HG03196 (cell line): ENCODE measurements around the gene FLOT2.
A peak's percentile ranks its signal among the peaks of the same experiment; 100 is the strongest.
"Not testable (repeated sequence)": the region's sequence is repeated elsewhere in the genome, so short reads cannot be mapped to it uniquely, and the experiment has no call there.

Source experiments
- ATAC-seq: cut with Tn5 transposase; IDR thresholded peaks from one replicate; pipeline ENCODE4 v1.9.1; 2021; ENCODE audit not compliant: unreplicated experiment

FLOT2 gene

DNA sequence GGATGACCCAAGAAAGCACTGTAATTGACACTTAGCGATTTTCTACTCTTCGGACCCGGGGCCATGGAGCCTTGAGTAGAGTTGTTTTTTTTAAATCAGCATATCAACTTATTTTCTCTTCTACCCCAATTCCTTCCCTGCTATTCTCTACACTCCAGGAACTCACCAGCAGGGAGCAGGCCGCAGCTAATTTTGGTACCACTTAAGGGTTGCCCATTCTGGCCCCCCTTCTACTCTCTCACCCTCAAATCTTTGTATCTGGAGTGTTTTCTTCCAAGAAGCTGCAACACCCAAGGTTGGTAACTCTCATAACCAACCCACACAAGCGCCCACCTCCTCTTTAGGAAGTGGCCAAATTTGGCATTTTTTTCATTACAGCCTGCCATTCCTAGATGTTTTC is 48.3 kb downstream of the FLOT2 start:
- ATAC-seq, result no peak

DNA sequence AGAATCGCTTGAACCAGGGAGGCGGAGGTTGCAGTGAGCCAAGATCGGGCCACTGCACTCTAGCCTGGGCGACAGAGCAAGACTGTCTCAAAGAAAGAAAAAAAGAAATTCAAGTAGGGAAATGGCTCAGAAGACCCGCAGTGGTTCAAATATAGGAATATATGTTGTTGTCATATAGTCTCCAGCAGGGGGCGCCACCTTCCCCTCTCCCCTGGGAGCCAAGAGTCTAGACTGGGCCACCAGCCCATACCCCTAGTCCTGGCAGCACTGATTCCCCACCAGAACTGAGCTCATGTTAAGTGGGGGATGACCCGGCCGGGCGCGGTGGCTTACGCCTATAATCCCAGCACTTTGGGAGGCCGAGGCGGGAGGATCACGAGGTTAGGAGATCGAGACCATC is 48.9 kb downstream of the FLOT2 start:
- ATAC-seq, result not testable (repeated sequence)

DNA sequence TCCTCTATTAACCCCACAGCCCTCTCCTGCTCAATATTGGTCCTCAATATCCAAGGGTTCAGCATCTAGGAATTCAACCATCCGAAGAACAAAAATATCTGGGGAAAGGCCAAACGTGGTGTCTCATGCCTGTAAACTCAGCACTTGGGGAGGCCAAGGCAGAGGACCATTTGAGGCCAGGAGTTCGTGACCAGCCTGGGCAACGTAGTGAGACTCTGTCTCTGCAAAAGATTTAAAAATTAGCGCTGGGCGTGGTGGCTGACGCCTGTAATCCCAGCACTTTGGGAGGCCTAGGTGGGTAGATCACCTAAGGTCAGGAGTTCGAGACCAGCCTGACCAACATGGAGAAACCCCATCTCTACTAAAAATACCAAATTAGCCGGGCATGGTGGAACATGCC is 50.8 kb downstream of the FLOT2 start:
- ATAC-seq, result not testable (repeated sequence)

DNA sequence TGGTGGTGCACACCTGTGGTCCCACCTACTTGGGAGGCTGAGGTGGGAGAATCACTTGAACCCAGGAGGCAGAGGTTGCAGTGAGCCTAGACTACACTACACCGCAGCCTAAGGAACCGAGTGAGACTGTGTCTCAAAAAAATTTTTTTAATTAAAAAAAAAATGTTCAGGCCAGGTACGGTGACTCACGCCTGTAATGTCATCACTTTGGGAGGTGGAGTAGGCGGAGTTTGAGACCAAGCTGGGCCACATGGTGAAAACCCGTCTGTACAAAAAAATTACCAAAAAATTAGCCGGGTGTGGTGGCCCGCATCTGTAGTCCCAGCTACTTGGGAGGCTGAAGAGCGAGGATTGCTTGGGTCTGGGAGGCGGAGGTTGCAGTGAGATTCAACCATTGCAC is 51.3 kb downstream of the FLOT2 start:
- no peak for ATAC-seq

DNA sequence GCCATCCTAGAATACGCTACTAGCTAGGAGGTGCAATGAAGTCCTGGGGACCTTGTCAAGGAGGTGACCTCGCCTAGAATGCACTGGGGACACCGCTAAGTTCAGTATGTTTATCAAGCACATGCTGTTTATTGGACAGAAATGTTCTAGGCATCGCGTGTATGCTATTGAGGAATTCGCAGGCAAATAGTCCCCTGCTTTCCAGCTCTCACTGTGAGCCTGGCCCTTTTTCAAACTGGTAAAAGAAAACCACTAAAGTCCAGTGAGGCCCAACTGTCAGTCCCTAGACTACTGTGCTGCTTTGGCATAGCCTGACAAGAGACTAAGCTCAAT is 53.8 kb downstream of the FLOT2 start:
- no peak for ATAC-seq

DNA sequence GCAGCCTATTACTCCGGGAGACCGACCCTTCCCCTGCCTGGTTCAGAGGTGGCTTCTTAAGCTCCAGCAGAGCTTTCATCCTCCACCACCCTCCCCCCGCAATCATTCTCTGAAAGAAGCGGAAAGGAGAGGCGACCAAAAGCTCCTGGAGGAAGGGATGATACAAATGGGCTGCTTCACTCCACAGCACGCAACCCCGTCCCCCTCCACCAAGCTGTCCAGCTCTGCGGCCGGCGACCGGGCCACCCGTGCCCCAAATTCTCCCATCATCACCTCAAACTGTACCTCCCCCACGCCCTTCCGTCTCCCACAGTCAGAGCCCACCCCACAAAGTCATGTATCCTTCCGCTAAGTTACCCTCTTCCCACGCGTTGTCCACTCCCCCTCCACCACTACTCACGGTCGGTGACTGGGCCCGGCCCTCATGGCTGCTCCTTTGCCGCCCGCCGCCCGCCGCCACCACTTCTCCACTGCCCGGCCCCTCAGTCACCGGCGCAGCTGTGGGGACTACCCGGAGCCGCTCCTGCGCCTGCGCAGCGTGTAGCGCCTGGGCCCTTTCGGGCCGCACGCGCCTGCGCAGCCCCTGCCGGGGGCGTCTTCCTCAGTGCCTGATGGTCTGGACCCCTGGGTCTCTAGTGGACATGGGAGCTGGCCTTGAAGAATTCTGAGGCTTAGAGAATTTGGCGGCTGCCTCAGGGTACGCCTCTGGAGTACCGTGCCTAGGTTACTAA is 55.1 kb downstream of the FLOT2 start, which contains the start of gene FAM222B:
Gene FAM222B (minus strand): TSS at position 509 of the 731 bp plus-strand sequence. CDS start 76,123 bp downstream, outside the sequence.
- ATAC-seq, result peak; percentile 69

DNA sequence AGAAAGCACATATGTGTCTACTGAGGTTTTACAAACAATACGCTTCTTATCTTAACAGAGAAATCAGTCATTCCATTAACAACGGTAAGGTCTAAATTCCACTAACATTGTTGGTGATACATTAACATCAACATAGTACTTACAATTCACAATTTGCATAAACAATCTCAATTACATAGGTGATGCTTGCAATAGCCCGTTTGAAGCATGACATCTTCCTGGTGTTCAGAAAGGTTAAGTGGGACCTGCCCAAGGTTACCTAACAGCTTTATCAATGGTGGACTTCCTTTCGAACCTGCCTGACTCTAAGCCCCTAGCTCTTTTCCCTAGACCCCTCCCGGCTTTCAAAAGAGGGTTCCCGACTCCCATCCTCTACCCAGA is 55.6 kb downstream of the FLOT2 start:
- ATAC-seq, result no peak

DNA sequence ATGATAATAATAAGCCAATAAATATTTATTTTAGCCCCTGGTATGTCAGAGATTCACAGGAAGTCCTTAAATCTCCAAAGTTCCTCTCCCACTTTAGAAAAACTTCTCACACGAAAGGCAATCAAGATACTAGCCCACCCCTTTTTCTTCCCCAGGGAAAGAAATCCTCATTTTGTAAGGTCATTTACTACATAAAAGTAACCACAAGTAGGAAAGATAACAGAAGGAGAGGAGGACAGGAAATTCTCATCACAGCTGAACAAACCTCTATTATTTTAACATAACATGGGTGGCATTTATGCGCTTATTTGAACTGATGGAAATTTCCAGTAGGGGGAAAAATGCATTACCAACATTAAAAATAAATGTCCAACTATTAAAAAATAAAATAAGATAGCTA is 58.3 kb downstream of the FLOT2 start:
- ATAC-seq, result no peak

DNA sequence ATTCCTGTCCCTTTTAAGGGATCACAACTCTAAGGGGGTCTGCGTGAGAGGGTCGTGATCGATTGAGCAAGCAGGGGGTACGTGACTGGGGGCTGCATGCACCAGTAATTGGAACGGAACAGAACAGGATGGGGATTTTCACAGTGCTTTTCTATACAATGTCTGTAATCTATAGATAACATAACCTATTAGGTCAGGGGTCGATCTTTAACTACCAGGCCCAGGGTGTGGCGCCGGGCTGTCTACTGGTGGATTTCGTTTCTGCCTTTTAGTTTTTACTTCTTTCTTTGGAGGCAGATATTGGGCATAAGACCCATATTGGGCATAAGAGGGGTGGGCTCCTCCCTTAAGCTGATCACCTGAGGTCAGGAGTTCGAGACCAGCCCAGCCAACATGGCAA is 61.0 kb downstream of the FLOT2 start:
- not testable (repeated sequence) for ATAC-seq

DNA sequence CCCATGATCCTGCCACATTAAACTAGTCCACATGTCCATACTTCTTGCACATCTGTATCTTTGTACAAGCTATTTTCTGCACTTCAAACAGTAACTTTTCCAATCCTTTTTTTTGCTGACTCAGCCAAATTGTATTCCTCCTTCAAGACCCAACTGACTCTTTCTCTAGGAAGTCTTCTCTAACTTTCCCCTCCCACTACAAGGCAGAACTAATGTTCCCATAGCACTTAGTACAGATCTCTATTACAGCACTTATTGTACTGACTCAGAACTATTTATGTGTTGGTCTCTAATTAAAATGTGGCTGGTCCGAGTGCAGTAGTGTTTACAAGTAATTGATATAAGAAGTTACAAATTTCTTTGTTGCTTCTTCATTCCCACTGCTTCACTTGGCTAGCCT is 63.1 kb downstream of the FLOT2 start:
- no peak for ATAC-seq
